ENCODE results near the gene SMAD3.

Gene SMAD3

DNA sequence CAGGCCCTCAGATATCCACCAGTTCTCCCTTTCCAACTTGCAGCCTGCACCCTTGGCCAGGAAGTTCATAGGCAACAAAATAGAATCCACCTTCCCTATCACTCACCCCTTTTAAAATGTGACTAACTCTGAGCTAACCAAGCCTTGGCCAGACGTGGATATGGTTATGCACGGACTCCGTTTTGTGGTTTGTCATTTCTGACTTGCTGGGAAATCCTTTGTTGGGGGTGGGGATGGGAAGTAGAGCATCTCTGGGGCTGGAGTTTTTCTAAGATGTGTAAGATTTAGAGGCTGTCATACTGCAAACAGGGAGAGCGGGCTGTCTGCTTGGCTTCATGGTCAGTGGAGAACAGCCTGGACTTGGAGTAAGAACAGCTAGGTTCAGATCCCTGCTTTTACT, 62.6 kb downstream of the SMAD3 start:
- DNase-seq, result no peak

DNA sequence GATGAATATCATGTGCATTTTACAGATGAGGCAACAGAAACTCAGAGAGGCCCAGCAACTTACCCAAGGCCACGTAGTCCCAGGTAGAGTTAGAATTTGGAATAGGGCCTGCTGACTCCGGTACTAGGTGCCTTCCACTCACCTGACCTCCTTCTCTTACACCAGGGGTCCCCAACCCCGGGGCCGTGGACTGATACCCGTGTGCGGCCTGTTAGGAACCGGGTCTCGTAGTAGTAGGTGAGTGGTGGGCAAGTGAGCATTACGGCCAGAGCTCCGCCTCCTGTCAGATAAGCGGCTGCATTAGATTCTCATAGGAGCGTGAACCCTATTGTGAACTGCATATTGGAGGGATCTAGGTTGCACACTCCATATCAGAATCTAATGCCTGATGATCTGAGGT, 64.8 kb downstream of the SMAD3 start:
- no peak for DNase-seq

DNA sequence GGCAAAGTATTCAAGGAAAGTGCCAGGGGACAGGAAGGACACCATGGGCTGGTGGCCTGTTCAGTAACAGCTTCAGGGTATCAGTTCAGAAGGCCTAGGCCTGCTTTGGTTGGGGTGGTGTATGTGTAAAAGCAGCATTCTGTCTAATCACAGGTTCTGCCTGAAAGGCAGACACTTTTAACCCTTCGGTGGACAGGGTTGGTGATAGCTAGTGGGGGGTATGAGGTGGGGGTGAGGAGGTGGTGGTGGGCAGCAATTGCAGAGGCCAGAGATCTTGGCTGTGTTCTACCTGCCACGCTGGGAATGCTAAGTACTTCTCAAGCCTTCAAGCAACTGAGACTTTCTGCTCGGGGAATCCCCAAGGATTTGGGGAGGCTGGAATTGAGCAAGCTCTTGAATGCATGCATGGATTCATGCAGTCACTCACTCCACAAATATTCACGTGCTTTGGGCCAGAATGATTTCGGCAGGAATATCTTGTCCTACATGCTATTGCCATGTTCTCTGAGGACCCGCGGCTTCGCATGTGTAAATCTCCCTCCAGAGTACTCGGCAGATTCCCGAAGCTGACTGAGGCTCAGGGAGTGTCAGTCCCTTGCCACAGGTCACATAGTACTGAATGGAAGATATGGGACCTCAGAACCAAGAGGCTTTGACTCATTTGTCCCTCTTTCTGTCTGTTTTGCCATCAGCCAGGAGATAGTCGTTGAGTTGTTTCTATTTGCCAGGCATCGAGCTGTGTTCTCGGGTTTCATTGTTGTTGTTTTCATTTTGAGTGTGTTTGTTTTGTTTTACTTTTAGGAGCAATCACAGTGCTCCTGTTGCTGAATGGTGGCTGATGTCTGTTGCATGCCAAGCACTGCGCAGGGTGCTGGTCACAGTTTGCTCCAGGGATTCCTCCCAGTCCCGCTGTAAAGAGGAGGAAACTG, 65.5 kb downstream of the SMAD3 start:
- DNase-seq, result no peak

DNA sequence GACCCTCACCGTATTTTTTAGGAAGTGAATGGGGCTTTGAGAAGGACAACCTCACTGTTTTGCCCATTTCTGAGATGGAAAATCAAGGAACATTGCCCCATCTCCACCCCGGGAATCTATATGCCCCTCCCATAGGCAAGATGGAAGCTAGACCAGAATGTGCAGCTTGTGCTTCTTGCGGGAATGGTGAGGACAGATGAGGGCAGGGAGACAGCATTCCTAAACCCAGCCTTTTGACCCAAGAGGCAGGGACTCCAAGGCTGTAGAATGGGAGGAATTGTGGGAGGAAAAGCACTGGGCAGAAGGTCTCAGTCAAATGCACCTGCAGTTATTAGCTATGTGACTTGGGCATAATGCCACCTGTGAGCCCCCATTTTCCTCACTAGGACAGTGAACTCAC, 66.9 kb downstream of the SMAD3 start:
- DNase-seq, result no peak

DNA sequence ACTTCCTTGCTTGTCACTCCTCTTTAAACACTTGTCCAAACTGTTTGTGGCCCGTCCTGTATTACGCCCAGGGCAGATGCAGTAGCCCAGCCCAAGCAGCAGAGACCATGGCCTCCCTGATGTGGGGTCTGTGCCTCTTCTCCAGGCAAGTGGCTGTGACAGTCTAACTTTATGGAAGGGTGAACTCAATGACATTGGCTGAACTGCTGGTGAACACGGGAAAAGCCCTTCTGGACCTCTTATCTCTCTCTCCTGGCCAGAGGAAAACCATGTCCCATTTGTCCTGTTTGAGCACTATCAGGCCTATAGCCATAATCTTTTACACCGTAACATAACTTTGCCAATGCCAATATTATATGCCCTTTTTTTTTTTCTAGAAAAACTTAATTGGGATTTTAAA, 67.6 kb downstream of the SMAD3 start:
- DNase-seq, result no peak

DNA sequence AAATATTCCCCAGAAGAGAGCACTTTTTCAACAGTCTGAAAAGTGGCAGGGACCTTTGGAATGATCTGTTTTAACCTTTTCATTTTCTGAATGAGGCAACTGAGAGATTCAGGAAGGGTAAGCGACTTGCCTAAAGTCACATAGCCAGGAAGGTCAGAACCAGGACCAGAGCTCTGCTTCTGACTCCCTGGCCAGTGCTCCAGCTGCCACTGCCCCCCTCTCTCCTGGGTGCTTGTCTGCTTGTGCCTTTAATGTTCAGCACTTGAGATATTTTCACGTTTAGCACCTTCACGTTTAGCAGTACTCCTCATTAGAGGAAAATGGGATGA, 68.3 kb downstream of the SMAD3 start:
- DNase-seq, result no peak

DNA sequence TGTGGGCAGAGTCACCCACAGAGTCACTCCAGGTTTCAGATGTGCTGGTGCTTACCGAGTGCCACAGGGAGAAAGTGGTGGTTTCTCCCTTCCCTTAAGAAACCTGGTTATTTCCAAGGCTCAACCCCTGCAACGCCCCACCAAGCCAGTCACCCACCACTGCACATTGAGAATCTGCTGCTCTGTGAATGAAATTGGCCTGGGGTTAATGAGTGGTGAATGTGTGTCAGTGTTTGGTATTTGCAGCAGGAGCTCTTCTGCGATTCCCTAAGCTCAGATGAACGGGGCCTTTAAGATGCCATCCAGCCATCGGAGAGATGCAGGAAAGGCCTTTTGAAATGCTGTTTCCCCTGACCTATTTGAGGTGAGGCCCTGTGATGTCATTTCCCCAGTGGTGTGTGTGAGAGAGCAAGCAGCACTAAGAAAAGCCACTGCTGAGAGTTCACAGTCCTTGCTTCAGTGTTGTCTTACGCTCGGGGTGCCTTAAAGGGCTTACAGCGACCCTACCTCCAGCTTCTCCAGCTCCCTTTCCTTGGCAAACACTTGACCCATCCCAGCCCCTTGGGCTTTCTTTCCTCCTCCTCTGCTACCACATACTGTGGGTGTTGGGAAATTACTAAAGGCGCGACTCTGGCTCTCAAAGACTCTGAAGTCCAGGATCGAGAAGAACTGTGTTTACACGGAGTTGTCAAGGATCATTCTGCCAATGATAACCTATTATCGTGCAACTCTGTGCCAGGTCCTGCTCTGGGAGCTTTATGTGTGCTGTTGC, 68.9 kb downstream of the SMAD3 start:
- DNase-seq, result no peak

DNA sequence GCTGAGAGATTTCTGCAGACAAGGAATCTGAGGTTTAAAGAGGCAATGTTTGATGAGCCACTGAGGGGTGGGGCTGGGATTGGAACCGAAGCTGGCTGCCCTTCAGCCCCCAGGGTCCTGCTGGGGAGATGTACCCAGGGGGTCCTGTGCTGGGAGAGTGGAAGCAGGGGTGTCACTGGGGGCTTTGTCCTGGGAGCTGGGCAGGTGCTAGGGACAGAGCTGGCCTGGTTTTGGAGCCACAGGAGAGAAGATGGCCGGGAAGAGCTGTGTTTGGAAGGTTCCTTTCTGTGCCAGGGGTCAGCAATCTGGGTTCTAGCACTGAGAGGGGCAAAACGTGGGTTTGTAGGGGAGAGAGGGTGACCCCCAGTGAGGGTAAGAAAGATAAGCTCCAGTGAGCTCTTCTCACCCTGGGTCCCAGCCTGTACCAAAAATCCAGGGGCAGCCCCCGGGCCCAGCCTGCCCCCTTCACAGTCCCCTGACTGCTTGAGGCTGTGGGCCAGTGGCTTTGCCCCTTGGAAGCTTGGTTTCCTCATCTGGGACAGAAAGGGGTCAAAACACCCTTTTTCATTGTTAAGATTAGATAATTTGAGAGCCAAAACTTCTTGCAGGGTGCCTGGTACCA, 69.6 kb downstream of the SMAD3 start:
- peak; percentile 34 for DNase-seq

DNA sequence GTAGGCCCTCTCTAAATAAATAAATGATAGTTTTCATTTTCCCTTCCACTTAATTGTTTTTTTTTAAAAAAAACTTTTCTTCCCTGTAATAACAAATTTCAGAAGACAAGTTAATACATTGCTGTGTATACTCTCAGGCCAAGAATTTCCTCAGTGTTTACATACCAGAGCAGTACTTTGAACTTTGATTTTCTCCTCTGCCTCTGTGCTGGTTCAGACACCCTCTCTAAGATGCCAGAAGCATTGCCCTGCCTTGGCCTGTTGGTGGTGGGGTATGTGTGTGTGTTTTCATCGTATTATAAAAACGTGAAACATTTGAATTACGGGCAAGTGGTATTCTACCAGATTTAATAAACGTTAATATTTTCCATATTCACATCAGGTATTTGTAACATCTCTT, 70.1 kb downstream of the SMAD3 start:
- peak; percentile 28 for DNase-seq

DNA sequence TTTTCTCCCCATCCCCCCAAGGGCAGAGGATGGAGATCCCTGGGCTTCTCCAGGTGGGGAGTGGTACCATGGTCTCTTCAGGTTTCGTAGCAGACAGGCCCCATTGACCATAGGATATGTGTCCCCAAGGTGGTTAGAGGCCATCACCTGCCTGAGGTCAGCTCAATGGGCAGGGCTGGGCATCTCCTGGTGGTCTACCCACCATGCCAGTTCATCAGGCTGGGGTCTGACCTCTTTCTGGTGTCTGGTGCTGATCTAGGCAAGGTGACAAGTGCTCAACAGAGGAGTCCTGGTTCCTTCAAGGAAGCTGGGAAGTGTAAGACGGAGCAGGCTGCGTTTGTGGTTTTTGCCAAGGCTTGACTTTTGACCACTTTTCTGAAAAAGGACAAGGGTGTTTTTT, 71.4 kb downstream of the SMAD3 start:
- peak; percentile 20 for DNase-seq

DNA sequence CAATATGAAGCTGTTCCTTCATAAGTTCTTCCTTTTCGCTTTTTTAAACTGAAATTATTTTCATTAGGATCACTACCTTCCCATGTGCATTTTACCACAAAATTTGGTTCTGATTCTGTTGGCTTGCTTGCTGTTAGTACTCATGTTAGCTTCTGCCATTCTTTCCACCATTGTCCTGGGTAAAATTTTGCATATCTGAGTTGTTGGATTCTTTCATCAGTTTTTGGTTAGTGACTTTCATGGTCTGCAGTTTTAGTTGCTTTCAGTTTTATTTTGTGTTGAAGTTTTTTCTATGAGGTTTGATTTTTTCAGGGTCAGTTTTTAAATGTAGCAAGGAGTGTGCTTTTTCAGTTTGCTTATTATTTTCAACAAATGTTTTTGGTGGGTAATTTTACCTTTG, 71.9 kb downstream of the SMAD3 start:
- no peak for DNase-seq

DNA sequence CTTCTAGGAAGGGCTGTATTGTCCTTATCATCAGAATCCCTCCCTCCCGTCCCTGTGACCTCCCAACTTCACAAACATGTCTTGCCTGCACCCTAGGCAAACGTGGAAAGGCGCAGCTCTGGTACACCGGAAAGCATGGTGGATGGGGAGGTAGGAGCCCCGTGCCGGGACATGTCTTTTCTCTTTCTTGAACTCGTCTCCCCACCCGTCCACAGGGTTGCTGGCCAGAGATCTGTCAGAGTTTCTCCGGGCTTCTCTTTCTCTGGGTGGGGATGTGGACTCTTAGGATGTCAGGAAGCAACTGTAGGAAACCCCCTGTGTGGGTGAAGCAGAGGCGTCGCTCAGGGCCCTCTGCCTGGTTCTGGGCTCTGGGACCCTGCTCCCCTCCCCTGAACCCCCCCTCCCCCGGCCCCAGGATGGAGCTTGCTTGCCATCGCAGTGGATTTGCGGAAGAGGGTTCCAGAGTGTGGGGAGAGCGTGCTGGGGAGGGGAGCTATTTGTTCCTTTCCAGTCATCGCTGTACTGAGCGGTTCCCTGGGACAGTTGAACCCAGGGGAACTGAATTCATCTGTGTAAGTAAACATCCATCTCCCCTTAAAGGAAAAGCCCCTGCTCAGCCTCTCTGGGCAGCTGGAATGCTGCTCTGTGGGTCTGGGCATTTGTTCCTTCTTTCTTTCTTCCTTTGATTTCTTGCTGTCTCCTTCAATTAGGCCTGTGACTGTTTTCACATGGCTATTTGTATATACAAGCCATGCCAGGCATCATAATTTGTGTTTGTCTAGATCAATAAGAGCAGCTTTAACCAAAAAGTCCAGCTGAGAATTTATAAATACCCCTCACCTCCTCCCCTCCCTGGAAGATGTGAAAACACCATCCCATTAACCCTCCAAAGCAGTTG, 72.8 kb downstream of the SMAD3 start:
- DNase-seq, result peak; percentile 44

DNA sequence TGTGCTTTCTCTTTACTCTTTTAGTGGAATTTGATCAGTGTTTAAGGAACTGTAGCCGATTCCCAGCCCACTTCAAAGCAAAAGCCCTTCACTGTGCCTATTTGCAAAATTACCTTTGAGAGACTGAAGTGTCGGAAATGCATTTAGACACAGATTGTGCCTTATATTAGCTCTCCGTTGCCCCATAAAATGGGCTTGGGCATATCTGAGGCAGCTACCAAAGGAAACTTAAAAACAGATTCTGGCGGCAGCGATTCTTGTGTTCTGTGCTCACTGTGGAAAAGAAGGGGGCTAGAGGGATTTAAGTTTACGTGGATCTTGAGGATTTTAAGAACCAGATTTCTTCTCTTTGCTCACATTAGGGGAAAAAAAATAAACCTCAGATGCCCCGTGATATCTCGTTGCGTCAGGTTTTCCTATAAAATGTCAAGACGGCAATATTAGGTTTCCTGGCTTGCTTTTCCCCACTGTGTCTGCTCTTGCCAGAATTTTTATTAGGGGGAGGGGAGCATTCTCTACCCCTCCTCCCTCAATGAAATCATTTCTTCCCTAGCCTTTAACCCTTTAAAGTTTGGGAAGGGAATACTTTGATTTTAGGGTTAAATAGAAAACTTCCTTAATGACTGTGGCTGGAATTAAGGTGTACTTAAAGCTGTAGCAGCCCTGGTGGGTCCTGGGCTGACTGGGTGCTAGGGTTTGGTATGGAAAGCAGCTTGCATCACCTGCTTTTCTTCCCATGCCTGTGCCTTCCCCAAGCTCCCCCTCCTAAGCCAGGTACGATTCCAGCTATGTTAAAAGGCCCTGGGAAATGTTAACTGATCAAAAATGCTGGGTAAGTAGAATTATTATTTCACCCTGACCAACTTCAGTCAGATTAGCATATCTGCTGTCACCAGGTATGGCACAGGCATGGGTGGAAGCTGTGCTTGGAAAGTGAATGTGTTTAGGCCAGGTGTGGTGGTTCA, 73.8 kb downstream of the SMAD3 start:
- DNase-seq, result peak; percentile 39

DNA sequence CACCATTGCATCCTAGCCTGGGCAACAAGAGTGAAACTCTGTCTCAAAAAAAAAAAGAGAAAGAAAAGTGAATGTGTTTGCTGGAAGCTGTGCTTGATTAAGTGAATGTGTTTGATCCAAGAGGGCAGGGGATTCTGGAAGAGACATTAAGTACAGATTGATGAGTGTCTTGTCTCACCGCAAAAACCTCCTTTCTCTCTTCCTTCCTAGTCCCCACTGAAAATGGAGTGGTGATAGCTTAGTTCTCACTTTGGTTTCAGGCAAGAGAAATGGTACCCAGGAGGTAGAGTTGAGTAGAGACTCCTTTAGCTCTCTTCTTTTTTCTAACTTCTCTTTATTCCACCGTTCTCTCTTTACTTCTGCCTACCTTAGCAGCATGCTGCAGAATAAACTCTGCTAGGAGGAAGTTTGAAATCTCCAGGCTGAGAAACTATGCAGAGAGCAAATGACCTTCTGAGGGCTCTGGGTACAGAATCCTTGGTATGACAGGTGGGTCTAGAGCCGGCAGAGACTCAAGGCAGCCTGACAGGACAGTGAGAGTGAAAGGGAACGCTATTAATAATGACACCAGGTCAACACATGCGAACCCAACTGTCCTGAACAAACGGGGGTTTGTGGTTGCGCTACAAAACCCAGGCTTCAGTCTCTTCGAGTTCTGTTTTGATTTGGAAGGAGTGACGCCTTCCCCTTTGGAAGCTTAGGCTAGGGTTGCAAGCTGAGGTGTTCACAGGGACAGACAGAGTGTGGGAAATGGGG, 74.9 kb downstream of the SMAD3 start:
- peak; percentile 36 for DNase-seq

DNA sequence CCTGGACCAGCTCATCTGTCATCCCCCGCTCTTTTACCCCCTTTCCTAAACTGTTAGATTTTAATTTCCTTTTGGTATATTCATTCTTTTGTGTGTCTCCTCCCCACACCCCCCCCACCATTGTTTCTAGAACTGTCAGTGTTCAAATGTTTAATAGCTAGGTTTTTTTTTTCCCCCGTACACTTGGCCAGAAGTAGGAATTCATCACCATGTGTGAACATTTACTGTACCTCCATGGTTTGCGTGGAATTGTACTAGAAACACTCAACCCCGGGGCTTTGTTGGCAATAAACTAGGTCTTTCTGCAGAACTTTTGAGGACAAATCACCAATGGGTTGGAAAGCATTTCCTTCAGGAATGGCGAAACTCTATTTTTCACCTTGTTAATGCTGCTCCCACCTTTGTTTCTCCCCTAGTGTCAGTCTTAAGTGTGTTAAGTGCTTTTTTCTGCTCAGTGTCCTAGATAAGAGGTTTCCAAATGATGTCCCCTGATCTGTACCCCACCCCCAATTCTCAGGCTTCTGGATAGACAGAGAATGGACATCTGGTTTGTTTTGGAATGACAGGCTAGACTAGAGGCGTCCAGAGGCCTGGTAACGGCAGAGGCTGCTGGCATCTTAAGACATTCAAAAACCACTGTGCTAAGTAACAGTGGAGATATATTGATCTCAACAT, 76.8 kb downstream of the SMAD3 start:
- DNase-seq, result peak; percentile 39

DNA sequence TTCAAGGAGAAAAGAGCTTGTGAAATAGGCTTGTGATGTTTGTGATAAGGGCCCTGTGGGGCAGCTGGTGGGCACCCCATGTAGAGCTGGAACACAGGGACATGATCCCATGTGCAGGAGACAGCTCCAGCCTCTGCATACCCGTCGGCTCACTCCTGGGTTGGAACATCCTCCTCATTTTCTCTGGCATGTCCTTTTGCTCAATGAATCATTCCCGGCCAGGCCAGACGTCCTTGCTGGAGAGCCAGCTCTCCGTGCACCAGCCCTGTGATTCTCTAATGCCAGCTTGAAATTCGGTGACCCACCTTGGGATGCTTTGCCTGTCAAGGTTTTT, 77.3 kb downstream of the SMAD3 start:
- DNase-seq, result peak; percentile 43

DNA sequence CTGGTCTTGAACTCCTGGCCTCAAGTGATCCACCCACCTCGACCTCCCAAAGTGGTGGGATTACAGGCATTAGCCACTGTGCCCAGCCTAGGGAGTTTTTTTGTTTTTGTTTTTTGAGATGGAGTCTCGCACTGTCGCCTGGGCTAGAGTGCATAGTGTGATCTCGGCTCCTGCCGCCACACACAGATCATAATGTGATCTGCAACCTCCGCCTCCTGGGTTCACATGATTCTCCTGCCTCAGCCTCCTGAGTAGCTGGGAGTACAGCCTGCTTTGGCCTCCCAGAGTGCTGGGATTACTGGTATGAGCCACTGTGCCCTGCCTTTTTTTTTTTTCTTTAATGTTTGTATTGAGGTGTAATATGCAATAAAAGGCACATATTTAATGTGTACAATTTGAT, 78.2 kb downstream of the SMAD3 start:
- no peak for DNase-seq

DNA sequence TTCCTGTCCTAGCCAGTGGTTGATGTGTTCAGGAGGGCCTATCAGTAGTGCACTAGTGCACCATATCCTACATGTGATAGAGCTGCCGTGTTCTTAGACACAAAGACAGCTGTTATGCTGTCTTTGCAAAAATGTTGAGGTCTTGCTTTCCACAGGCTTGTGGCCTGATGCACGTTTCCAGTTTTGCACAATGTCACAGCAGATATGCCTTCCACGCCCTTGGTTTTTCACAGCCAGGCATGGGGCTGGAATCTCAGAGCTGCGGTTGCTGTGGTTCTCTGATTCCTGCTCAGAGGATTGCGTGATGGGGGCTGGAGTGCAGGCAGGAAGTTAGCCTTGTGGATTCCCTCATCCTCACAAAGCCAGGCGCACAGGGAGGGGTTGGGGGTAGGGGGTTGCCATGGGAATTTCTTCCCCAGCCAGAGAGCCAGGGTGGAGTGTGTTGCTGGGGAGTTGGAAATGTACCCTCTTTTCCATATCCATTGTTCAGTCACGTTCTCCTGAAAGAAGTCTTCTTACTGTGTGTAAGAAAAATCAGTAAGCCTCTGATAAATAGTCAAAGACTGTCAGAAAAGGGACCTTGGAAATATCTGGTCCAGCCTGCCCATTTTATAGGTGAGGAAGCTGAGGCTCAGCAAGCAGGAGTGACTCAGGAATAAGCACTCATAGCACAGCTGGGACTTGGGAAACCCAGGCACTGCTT, 79.4 kb downstream of the SMAD3 start:
- DNase-seq, result peak; percentile 46

DNA sequence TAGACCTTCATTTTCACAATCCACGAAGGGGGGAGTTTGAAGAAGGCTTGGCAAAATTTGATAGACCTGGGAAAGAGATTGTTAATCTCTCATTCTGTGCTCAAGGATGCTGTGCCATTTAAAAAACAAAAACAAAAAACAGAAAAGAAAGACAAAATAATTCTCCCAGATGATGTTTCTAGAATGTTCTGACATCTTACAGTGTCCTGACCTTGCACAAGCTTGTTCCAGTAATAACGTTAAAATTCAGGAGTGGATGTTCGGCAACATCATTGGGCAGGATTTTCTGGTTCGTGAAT, 79.9 kb downstream of the SMAD3 start:
- DNase-seq, result no peak

DNA sequence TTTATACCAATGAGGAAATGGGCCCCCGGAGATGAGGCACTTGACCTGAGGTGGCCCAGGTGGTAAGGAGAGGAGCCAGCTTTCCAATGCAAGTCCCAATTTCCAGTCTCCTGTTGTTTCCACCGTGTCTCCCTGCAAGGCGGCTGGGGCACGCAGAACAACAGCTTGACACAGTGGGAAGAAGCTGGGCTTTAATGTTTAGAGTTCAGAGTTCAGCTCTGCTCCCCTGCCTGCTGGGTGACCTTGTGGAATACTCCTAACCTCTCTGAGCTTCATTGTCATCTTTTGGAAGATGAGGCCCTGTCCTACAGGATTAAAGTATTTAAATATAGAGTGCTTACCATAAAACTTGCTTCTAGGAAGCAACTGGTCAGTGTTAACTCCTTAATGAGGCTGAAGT, 80.3 kb downstream of the SMAD3 start:
- DNase-seq, result peak; percentile 25

Data from right forelimb (tissue), 1 donor.